GM12872 (cell line): ENCODE results near the gene ODF4.

Experiments used
- TF ChIP-seq, protein P1 (sequence below): IDR thresholded peaks from 3 replicates; pipeline ENCODE4 v1.5.1; 2011; ENCODE audit warnings: low read depth, mild to moderate bottlenecking, low read length, moderate library complexity; ENCODE audit not compliant: insufficient read depth

The ODF4 gene

DNA sequence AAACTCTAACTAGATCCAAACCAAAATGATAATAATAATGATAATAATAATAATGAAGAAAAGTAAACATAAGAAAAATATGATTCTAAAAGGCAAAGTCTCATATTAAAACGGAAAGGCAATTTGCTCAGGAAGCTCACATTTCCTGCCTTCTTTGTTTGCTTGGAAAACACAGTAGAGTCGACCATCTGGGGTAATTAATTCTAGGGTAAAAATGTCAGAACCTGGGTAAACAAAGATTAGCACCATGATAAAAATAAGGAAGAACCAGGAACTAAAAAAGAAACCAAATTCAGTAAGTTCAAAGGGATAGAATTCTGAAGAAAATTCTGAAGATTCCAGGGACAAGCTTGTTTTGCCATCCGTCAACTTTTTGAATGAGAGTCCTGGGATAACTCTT, 20.6 kb downstream of the ODF4 start:
- TF ChIP-seq, protein P1, sequence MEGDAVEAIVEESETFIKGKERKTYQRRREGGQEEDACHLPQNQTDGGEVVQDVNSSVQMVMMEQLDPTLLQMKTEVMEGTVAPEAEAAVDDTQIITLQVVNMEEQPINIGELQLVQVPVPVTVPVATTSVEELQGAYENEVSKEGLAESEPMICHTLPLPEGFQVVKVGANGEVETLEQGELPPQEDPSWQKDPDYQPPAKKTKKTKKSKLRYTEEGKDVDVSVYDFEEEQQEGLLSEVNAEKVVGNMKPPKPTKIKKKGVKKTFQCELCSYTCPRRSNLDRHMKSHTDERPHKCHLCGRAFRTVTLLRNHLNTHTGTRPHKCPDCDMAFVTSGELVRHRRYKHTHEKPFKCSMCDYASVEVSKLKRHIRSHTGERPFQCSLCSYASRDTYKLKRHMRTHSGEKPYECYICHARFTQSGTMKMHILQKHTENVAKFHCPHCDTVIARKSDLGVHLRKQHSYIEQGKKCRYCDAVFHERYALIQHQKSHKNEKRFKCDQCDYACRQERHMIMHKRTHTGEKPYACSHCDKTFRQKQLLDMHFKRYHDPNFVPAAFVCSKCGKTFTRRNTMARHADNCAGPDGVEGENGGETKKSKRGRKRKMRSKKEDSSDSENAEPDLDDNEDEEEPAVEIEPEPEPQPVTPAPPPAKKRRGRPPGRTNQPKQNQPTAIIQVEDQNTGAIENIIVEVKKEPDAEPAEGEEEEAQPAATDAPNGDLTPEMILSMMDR = no peak

DNA sequence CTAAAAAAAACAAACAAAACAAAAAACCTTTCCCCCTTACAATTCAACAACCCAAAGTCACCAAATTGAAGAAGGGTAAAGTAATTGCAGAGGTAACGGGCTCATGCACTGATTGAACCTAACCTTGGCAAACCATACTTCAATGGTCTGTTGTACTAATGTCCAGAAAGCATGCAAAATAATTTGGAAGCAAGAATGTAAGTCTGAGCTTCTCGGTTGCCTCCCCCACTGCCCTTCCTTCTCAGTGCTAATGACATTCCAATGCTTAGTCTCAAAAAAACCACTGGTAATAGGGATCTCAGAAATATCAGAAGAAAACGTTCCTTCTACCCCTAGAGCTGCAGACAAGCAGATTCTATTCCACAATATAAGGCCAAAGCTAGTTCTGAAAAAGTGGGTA, 21.1 kb downstream of the ODF4 start:
- TF ChIP-seq, protein P1 = no peak

DNA sequence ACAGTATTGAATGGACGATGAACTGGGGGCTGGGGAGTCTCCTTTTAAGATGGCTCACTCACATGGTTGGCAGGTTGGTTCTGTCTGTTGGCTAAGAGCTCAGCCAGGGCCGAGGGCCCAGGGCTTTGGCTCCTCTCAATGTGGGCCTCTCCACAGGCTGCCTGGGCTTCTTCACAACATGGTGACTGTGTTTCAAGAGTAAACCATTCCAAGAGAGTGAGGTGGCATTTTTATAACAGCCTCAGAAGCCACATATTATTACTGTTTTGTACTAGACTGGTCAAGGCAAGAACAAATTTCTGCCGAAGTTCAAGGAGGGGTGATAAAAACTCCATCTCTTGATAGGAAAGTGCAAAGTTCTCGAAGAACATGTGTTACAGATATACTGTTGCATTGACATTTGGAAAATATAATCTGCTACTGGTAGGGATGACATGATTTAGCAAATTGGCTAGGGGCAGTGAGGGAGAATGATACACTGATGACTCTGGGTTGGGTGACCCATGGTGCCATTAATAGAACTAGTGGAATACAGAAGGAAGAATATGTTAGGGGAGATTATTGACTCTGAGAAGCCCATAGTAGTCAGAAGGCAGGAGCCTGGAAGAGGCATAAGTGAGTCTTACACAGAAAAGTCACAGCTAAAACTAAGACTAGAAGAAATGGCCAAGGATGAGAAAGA, 23.2 kb downstream of the ODF4 start:
- TF ChIP-seq, protein P1 = no peak

DNA sequence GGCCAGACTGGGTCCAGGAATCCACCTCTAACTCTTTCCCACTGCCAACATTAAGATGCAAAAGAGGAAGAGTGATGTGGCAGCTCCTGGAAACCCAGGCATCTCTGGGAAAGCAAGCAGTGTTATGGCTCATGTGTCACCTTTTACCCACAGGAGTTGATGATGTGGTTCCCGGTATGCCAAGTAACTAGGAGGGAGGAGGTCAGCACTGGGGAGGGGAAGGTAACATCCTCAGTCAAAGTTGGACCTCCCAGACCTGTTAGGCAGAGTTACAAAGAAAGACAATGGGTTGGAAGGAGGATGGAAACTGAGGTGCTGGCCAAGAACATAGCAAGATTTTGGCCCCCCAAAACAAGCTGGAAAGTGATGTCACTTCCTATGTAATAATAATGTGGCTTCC, 25.5 kb downstream of the ODF4 start:
- TF ChIP-seq, protein P1 = no peak

DNA sequence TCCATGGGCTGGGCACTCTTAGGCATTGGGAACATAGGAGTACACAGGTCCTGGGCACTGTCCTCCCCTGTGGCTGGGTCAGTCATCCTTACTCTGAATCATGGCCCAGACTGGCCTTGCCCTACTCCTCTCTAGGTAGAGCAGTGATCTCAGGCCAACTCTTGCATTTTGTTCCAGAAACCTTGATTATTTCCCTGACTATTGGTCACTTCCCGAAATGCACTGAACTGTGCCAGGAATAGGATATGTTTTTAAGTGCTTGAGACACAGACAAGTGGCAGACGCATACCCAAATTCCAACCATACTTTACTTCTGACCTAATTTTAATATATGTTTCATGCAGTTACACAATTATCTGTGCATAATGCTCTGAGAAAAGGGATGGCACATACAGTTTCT, 26.6 kb downstream of the ODF4 start:
- TF ChIP-seq, protein P1 = no peak

DNA sequence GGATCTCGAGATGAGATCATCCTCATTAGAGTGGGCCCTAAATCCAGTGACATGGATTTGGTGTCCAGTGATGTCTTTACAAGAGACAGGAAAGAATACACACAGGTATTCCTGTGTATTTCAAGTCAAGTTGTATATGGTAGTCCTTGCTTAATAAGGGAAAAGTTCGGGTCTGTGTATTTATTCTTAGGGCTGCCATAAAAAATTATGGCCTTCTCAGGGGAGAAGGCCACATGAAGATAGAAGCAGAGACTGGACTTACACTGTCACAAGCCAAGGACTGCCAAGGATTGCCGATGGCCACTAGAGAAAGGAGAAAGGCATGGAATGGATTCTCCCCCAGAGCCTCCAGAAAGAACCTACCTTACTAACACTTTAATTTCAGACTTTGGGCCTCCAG, 28.6 kb downstream of the ODF4 start:
- TF ChIP-seq, protein P1 = no peak

DNA sequence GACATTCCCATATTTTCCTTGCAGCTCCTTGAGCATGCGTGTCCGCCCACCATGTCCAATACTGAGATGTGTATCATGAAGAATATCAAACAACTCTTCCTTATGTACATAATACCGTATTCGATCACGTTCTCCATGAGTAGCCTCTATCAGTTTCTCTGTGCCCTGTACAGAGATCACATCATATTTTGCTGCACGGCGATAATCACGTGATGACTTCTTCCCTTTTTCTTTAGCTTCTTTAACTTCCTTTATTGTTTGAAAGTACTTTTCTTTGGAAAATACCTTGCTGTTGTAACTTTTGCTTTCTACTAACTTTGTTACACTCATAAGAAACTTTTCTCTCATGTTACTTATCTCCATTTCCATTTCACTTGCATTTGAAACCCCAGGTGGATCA, 30.3 kb downstream of the ODF4 start:
- TF ChIP-seq, protein P1 = no peak
